ENCODE results near the gene PCDH10.

The PCDH10 gene

GRCh38 chr4:133160853-133161252, 11.8 kb downstream of the PCDH10 start:
- in situ Hi-C loops (cut with HindIII; ENCODE audit: low sequenced_read_pairs): no loop called here
- no peak for TF ChIP-seq CTCF (IDR thresholded peaks at IDR 0.05; ENCODE audit: low read depth, low read length)
- no peak for DNase-seq (ENCODE audit: low read depth, low spot score)
- H3K4me3 ChIP-seq (ENCODE audit: low read depth, low read length): no peak overlapping the region

- no peak for DNase-seq (ENCODE audit: low read depth, low spot score)
- in situ Hi-C loops (cut with HindIII; ENCODE audit: low sequenced_read_pairs): no loop called here
- H3K4me3 ChIP-seq (ENCODE audit: low read depth, low read length): no peak overlapping the region
- TF ChIP-seq CTCF (IDR thresholded peaks at IDR 0.05; ENCODE audit: low read depth, low read length): no peak
Observed at GRCh38 chr4:133161570-133162295, 12.6 kb downstream of the PCDH10 start.

- no peak for DNase-seq (ENCODE audit: low read depth, low spot score)
- TF ChIP-seq CTCF (IDR thresholded peaks at IDR 0.05; ENCODE audit: low read depth, low read length): no peak
- in situ Hi-C loops (cut with HindIII; ENCODE audit: low sequenced_read_pairs): no loop called here
Observed at GRCh38 chr4:133162941-133163340, 13.8 kb downstream of the PCDH10 start.

GRCh38 chr4:133178956-133179355, 29.9 kb downstream of the PCDH10 start:
- no peak for TF ChIP-seq CTCF (IDR thresholded peaks at IDR 0.05; ENCODE audit: low read depth, low read length)
- H3K4me3 ChIP-seq (ENCODE audit: low read depth, low read length): no peak overlapping the region
- in situ Hi-C loops (cut with HindIII; ENCODE audit: low sequenced_read_pairs): no loop called here
- DNase-seq (ENCODE audit: low read depth, low spot score): peak; percentile 49

More at GRCh38 chr4:133162941-133163340, 13.8 kb downstream of the PCDH10 start:
- no peak overlapping the region for H3K4me3 ChIP-seq (ENCODE audit: low read depth, low read length)

- in situ Hi-C loops (cut with HindIII; ENCODE audit: low sequenced_read_pairs): no loop called here
- TF ChIP-seq CTCF (IDR thresholded peaks at IDR 0.05; ENCODE audit: low read depth, low read length): no peak
- H3K4me3 ChIP-seq (ENCODE audit: low read depth, low read length): no peak overlapping the region
- DNase-seq (ENCODE audit: low read depth, low spot score): peak; percentile 34
Observed at GRCh38 chr4:133186210-133186609, 37.1 kb downstream of the PCDH10 start.

- TF ChIP-seq CTCF (IDR thresholded peaks at IDR 0.05; ENCODE audit: low read depth, low read length): no peak
- in situ Hi-C loops (cut with HindIII; ENCODE audit: low sequenced_read_pairs): no loop called here
- no peak overlapping the region for H3K4me3 ChIP-seq (ENCODE audit: low read depth, low read length)
- DNase-seq (ENCODE audit: low read depth, low spot score): peak; percentile 66
Observed at GRCh38 chr4:133186845-133187244, 37.8 kb downstream of the PCDH10 start.

All from astrocyte of the spinal cord (primary cell).